Lower lobe of right lung (tissue), 2 donors: ENCODE data around the gene RRP12. TPM values are rescaled to one million over a fixed set of nuclear protein-coding genes. Genes with fewer than 3 reads are reported as not detected.
A peak's percentile ranks its signal among the peaks of the same experiment; 100 is the strongest.

ENCODE experiments used
- ATAC-seq, 2 donors: fragments of 200-7000 bp; cut with Tn5 transposase; one replicate each; pipeline ENCODE4 v1.9.1; 2020 to 2022; ENCODE audit warnings: mild to moderate bottlenecking in 2 of 2, moderate library complexity in 2 of 2
- DNase-seq: peaks from one replicate; pipeline ENCODE4 v3.0.0-alpha.2; 2020
- H3K27ac ChIP-seq: fragments of 200-600 bp; one replicate; pipeline ENCODE4 v1.8.0; 2022
- H3K27me3 ChIP-seq: fragments of 200-600 bp; one replicate; pipeline ENCODE4 v1.8.0; 2022; ENCODE audit warnings: low read depth
- H3K36me3 ChIP-seq: fragments of 200-600 bp; one replicate; pipeline ENCODE4 v1.8.0; 2022; ENCODE audit warnings: mild to moderate bottlenecking
- H3K4me1 ChIP-seq: fragments of 200-600 bp; one replicate; pipeline ENCODE4 v1.8.0; 2022
- H3K4me3 ChIP-seq: fragments of 200-600 bp; one replicate; pipeline ENCODE4 v1.8.0; 2022; ENCODE audit warnings: mild to moderate bottlenecking
- H3K9me3 ChIP-seq: fragments of 200-600 bp; one replicate; pipeline ENCODE4 v1.8.0; 2022
- CTCF ChIP-seq: fragments of 200-600 bp; IDR thresholded peaks from one replicate; pipeline ENCODE4 v1.8.0; 2022; ENCODE audit warnings: antibody characterized with exemption, mild to moderate bottlenecking
- intact Hi-C: fragments of 100-400 bp; cut with DNase I; formaldehyde crosslinking; loops from one replicate; pipeline ENCODE4 v1.11.0; 2022
- total RNA-seq: library from RNA; stranded (reverse); fragmentation: NEBNext Ultra II Directional; extraction: Animal tissue kit (Norgen Biotek cat#: 25700); gene quantifications from one replicate; pipeline ENCODE4 v1.2.1, GENCODE V29; 2021
- donor health status: DM: no; HTN: yes; CAD: no; lungs with severe emphysema.

RRP12 gene
- total RNA-seq, 1 donor from 2014 or later: 24.0 TPM

GRCh38 chr10:97338041-97338440, 63.1 kb downstream of the RRP12 start:
- intact Hi-C loops: no loop called here
- no peak overlapping the region for H3K4me3 ChIP-seq
- TF ChIP-seq CTCF: no peak
- no peaks in the 10 kb centered on the region for H3K9me3 ChIP-seq
- DNase-seq: no peak
- no peaks in the 10 kb centered on the region for H3K27me3 ChIP-seq
- no peaks in the 10 kb centered on the region for H3K36me3 ChIP-seq
- ATAC-seq: no peak
- no peak overlapping the region for H3K27ac ChIP-seq
- H3K4me1 ChIP-seq: peaks cover 28% of the 10 kb centered on the region

GRCh38 chr10:97336942-97337831, 64.0 kb downstream of the RRP12 start:
- H3K27ac ChIP-seq: peak overlapping the region; percentile 39
- H3K9me3 ChIP-seq: no peaks in the 10 kb centered on the region
- H3K4me3 ChIP-seq: no peak overlapping the region
- ATAC-seq (peak; percentile 1 to 13), DNase-seq (no peak)
- intact Hi-C loops: no loop called here
- no peaks in the 10 kb centered on the region for H3K36me3 ChIP-seq
- H3K4me1 ChIP-seq: peaks cover 30% of the 10 kb centered on the region
- no peaks in the 10 kb centered on the region for H3K27me3 ChIP-seq
- TF ChIP-seq CTCF: no peak

GRCh38 chr10:97336446-97336845, 64.7 kb downstream of the RRP12 start:
- intact Hi-C loops: no loop called here
- Histone ChIP-seq H3K4me3 (no peak overlapping the region), H3K4me1 (peaks cover 37% of the 10 kb centered on the region)

GRCh38 chr10:97336006-97336405, 65.1 kb downstream of the RRP12 start:
- Histone ChIP-seq H3K36me3 (peaks cover 3% of the 10 kb centered on the region), H3K27ac (peak overlapping the region; percentile 39), H3K4me1 (peaks cover 42% of the 10 kb centered on the region), H3K9me3 (no peaks in the 10 kb centered on the region), H3K4me3 (no peak overlapping the region), H3K27me3 (no peaks in the 10 kb centered on the region)
- ATAC-seq: no peak
- no peak for DNase-seq
- TF ChIP-seq CTCF: no peak
- intact Hi-C loops: no loop called here

More at GRCh38 chr10:97336446-97336845, 64.7 kb downstream of the RRP12 start:
- H3K27me3 ChIP-seq: no peaks in the 10 kb centered on the region
- H3K9me3 ChIP-seq: no peaks in the 10 kb centered on the region
- H3K27ac ChIP-seq: peak overlapping the region; percentile 39
- no peak for TF ChIP-seq CTCF
- ATAC-seq (no peak), DNase-seq (no peak)
- H3K36me3 ChIP-seq: no peaks in the 10 kb centered on the region

GRCh38 chr10:97335188-97335619, 65.9 kb downstream of the RRP12 start:
- H3K36me3 ChIP-seq: peaks cover 4% of the 10 kb centered on the region
- TF ChIP-seq CTCF: no peak
- no peaks in the 10 kb centered on the region for H3K27me3 ChIP-seq
- H3K4me1 ChIP-seq: peaks cover 50% of the 10 kb centered on the region
- H3K9me3 ChIP-seq: no peaks in the 10 kb centered on the region
- intact Hi-C loops: no loop called here
- H3K27ac ChIP-seq: peak overlapping the region; percentile 97
- ATAC-seq: no peak
- DNase-seq: peak; percentile 54
- H3K4me3 ChIP-seq: peak overlapping the region; percentile 88
